ENCODE measurements around the gene IL19. TPM values are rescaled to one million over a fixed set of nuclear protein-coding genes. Genes with fewer than 3 reads are reported as not detected.

Gene IL19
- total RNA-seq, 4 donors from 2014 or later = not detected

DNA sequence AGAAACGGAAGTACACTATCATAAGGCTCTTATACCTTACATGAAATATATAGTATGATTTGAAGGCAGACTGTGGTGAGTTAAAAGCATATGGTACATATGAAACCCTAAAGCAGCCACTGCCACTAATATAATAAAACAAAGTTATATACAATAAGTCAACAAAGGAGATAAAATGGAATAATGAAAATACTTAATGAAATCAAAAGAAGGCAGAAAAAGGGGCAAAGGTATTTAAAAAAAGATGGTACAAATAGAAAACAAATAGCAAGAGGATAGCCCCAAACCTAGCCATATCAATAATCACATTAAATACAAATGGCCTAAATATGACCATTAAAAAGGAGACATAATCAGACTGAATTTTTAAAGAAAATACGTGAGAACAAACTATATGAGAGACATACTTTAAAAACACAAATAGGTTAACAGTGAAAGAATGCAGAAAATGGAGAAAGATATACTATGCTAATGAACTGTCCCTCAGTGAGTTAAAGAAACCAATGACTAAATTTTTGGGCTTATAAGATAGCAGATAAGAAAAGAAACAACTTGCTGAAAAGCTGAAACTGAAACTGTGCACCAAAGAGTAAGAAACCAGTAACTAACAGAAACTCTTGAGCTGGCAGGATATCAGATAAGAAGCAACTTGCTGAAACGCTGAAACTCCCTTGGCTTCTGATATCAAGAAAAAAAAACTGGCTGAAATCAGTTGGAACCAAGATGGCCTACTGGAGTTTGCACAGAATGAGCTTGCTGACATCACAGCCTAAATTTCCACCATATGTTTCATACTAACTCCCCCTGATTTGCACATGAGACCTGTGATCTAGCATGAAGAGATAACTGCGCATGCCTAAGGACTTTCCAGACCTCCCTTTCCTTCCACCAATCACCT, 46.1 kb downstream of the IL19 start:
- H3K4me3 ChIP-seq = no peak overlapping the region
- no peaks in the 10 kb centered on the region for H3K9me3 ChIP-seq
- H3K27me3 ChIP-seq = no peaks in the 10 kb centered on the region
- H3K27ac ChIP-seq = peak overlapping the region in 1 of 4 donors; percentile 42
- TF ChIP-seq, protein P1, sequence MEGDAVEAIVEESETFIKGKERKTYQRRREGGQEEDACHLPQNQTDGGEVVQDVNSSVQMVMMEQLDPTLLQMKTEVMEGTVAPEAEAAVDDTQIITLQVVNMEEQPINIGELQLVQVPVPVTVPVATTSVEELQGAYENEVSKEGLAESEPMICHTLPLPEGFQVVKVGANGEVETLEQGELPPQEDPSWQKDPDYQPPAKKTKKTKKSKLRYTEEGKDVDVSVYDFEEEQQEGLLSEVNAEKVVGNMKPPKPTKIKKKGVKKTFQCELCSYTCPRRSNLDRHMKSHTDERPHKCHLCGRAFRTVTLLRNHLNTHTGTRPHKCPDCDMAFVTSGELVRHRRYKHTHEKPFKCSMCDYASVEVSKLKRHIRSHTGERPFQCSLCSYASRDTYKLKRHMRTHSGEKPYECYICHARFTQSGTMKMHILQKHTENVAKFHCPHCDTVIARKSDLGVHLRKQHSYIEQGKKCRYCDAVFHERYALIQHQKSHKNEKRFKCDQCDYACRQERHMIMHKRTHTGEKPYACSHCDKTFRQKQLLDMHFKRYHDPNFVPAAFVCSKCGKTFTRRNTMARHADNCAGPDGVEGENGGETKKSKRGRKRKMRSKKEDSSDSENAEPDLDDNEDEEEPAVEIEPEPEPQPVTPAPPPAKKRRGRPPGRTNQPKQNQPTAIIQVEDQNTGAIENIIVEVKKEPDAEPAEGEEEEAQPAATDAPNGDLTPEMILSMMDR (IDR thresholded peaks at IDR 0.05) = no peak
- TF ChIP-seq POLR2A (IDR thresholded peaks at IDR 0.05) = no peak
- DNase-seq = no peak
- no peaks in the 10 kb centered on the region for H3K4me1 ChIP-seq
- no peaks in the 10 kb centered on the region for H3K36me3 ChIP-seq

DNA sequence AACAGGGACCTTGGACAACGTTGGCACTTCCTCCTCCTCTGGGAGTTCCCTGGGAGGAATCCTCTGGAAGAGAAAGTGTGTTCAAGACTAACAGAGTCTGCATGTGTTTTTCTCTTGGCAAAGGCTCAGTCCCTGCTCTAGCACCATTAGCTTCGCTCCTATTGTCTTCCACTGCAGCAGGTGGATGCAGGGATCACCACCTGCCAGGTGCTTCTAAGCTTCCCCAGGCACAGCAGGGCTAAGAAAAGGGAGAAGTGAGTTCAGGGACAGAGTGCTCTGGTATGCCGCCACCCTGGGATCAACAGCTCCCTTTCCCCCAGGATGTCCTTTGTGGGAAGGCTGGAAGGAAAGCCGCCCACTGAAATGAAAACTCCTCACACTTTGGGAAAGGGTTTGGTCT, 50.9 kb downstream of the IL19 start:
- Histone ChIP-seq H3K36me3 (no peaks in the 10 kb centered on the region), H3K9me3 (no peaks in the 10 kb centered on the region), H3K4me3 (no peak overlapping the region), H3K27me3 (no peaks in the 10 kb centered on the region), H3K4me1 (peaks cover 0 to 3% (median 0%) of the 10 kb centered on the region in 4 donors), H3K27ac (no peak overlapping the region)
- TF ChIP-seq, protein P1 (IDR thresholded peaks at IDR 0.05) = no peak
- no peak for TF ChIP-seq POLR2A (IDR thresholded peaks at IDR 0.05)
- no peak for DNase-seq

- peak overlapping the region in 1 of 4 donors; percentile 17 for H3K27ac ChIP-seq
- no peak for TF ChIP-seq POLR2A (IDR thresholded peaks at IDR 0.05)
- TF ChIP-seq, protein P1 (IDR thresholded peaks at IDR 0.05) = no peak
- no peak overlapping the region for H3K4me3 ChIP-seq
- H3K9me3 ChIP-seq = no peaks in the 10 kb centered on the region
- DNase-seq = no peak
- H3K27me3 ChIP-seq = no peaks in the 10 kb centered on the region
- no peaks in the 10 kb centered on the region for H3K36me3 ChIP-seq
- H3K4me1 ChIP-seq = peaks cover 0 to 3% (median 0%) of the 10 kb centered on the region in 4 donors
Observed at GRCh38 chr1:206823727-206824126, 53.2 kb downstream of the IL19 start.

- H3K4me1 ChIP-seq = peaks cover 0 to 5% (median 1%) of the 10 kb centered on the region in 4 donors
- no peaks in the 10 kb centered on the region for H3K27me3 ChIP-seq
- no peak overlapping the region for H3K4me3 ChIP-seq
- H3K9me3 ChIP-seq = no peaks in the 10 kb centered on the region
- TF ChIP-seq, protein P1 (IDR thresholded peaks at IDR 0.05) = no peak
- no peak for TF ChIP-seq POLR2A (IDR thresholded peaks at IDR 0.05)
- peak overlapping the region in 1 of 4 donors; percentile 17 for H3K27ac ChIP-seq
- no peaks in the 10 kb centered on the region for H3K36me3 ChIP-seq
- DNase-seq = no peak
Observed at GRCh38 chr1:206824331-206824730, 53.8 kb downstream of the IL19 start.

GRCh38 chr1:206826394-206826793, 55.8 kb downstream of the IL19 start:
- H3K4me1 ChIP-seq = peaks cover 0 to 12% (median 4%) of the 10 kb centered on the region in 4 donors
- H3K36me3 ChIP-seq = no peaks in the 10 kb centered on the region
- H3K9me3 ChIP-seq = no peaks in the 10 kb centered on the region
- TF ChIP-seq POLR2A (IDR thresholded peaks at IDR 0.05) = no peak
- TF ChIP-seq, protein P1 (IDR thresholded peaks at IDR 0.05) = no peak
- no peak overlapping the region for H3K27ac ChIP-seq
- H3K4me3 ChIP-seq = no peak overlapping the region
- H3K27me3 ChIP-seq = no peaks in the 10 kb centered on the region
- no peak for DNase-seq

Data from Peyer's patch (tissue), 4 donors.